Thoracic aorta (tissue), 2 donors: ENCODE measurements around the gene MAP3K5. TPM values are rescaled to one million over a fixed set of nuclear protein-coding genes. Genes with fewer than 3 reads are reported as not detected.

Source experiments
- ATAC-seq: fragments of 150-250 bp; one replicate; pipeline ENCODE4 v1.8.0; 2017; ENCODE audit warnings: low read depth; ENCODE audit not compliant: insufficient number of reproducible peaks, low FRiP score
- DNase-seq: peaks from one replicate; pipeline ENCODE4 v3.0.0-alpha.2; 2020; ENCODE audit warnings: low spot score
- H3K27ac ChIP-seq, 2 donors: fragments of 200-600 bp; sonication (generic); 1 replicate in 1 of 2; 2 replicates in 1 of 2; pipeline ENCODE4 v1.5.1; 2016; ENCODE audit warnings: mild to moderate bottlenecking in 2 of 2, moderate library complexity in 2 of 2
- H3K27me3 ChIP-seq: fragments of 200-600 bp; sonication (generic); replicated peaks from 2 replicates; pipeline ENCODE4 v1.6.0; 2016; ENCODE audit warnings: mild to moderate bottlenecking; ENCODE audit not compliant: insufficient read depth
- H3K36me3 ChIP-seq: fragments of 200-600 bp; sonication (generic); one replicate; pipeline ENCODE4 v1.5.1; 2016
- H3K4me1 ChIP-seq, 2 donors: fragments of 200-600 bp; sonication (generic); 1 replicate in 1 of 2; 2 replicates in 1 of 2; pipeline versions ENCODE4 v1.5.1 to v1.6.0; 2016; ENCODE audit warnings: low read depth in 2 of 2, mild to moderate bottlenecking in 1 of 2; ENCODE audit not compliant: control insufficient read depth in 1 of 2
- H3K4me3 ChIP-seq: fragments of 200-600 bp; sonication (generic); 2 replicates; pipeline ENCODE4 v1.5.1; 2016; ENCODE audit warnings: mild to moderate bottlenecking
- H3K9me3 ChIP-seq: fragments of 200-600 bp; sonication (generic); 2 replicates; pipeline ENCODE4 v1.5.1; 2016
- CTCF ChIP-seq: fragments of 200-600 bp; sonication (generic); IDR thresholded peaks from one replicate; pipeline ENCODE4 v1.5.1; 2019; ENCODE audit warnings: antibody characterized with exemption
- total RNA-seq, 2 donors: library from RNA; depleted of rRNA; stranded (reverse); fragments of >200 nt; gene quantifications; one replicate each; pipeline versions ENCODE4 v1.1.0 to v1.2.3, GENCODE V29; 2016

Gene MAP3K5
- total RNA-seq, 2 donors from 2014 or later: 73.6 to 101 TPM

- ATAC-seq (no peak), DNase-seq (no peak)
- no peak overlapping the region for H3K27ac ChIP-seq
- no peaks in the 10 kb centered on the region for H3K9me3 ChIP-seq
- no peak overlapping the region for H3K4me3 ChIP-seq
- no peaks in the 10 kb centered on the region for H3K36me3 ChIP-seq
- no peak for TF ChIP-seq CTCF
- H3K4me1 ChIP-seq: peaks cover 0 to 9% of the 10 kb centered on the region in 2 donors
- no peaks in the 10 kb centered on the region for H3K27me3 ChIP-seq
Measured at GRCh38 chr6:136528477-136528876, 263.8 kb downstream of the MAP3K5 start.

GRCh38 chr6:136527831-136528230 lies 264.4 kb downstream of the MAP3K5 start:
- Histone ChIP-seq H3K27ac (no peak overlapping the region), H3K36me3 (no peaks in the 10 kb centered on the region), H3K4me1 (peaks cover 0 to 9% of the 10 kb centered on the region in 2 donors), H3K9me3 (no peaks in the 10 kb centered on the region), H3K4me3 (no peak overlapping the region), H3K27me3 (no peaks in the 10 kb centered on the region)
- DNase-seq (no peak), ATAC-seq (no peak)
- TF ChIP-seq CTCF: no peak

GRCh38 chr6:136526937-136527336 lies 265.3 kb downstream of the MAP3K5 start:
- TF ChIP-seq CTCF: no peak
- Histone ChIP-seq H3K36me3 (no peaks in the 10 kb centered on the region), H3K4me1 (peaks cover 0 to 9% of the 10 kb centered on the region in 2 donors), H3K9me3 (no peaks in the 10 kb centered on the region), H3K27ac (no peak overlapping the region), H3K4me3 (no peak overlapping the region), H3K27me3 (no peaks in the 10 kb centered on the region)
- ATAC-seq (no peak), DNase-seq (no peak)

GRCh38 chr6:136526196-136526930 lies 265.9 kb downstream of the MAP3K5 start:
- H3K27ac ChIP-seq: no peak overlapping the region
- DNase-seq (no peak), ATAC-seq (no peak)

More at GRCh38 chr6:136526196-136526930, 265.9 kb downstream of the MAP3K5 start:
- peak; percentile 31 for TF ChIP-seq CTCF
- H3K36me3 ChIP-seq: no peaks in the 10 kb centered on the region
- H3K9me3 ChIP-seq: no peaks in the 10 kb centered on the region
- peaks cover 0 to 9% of the 10 kb centered on the region in 2 donors for H3K4me1 ChIP-seq
- H3K4me3 ChIP-seq: no peak overlapping the region
- no peaks in the 10 kb centered on the region for H3K27me3 ChIP-seq
